ENCODE measurements around the gene HPS4. TPM values are rescaled to one million over a fixed set of nuclear protein-coding genes. Genes with fewer than 3 reads are reported as not detected.
"Not testable (repeated sequence)": the region's sequence is repeated elsewhere in the genome, so short reads cannot be mapped to it uniquely, and the experiment has no call there.

Gene HPS4
- total RNA-seq, 1 experiment from 2014 or later, result 24.3 TPM

- DNase-seq (ENCODE audit: low spot score), result no peak
Measured at GRCh38 chr22:26443901-26444690, 39.5 kb downstream of the HPS4 start.

GRCh38 chr22:26442086-26442756 lies 41.4 kb downstream of the HPS4 start:
- no peak for DNase-seq (ENCODE audit: low spot score)

GRCh38 chr22:26439559-26439958 lies 44.0 kb downstream of the HPS4 start:
- no peak for DNase-seq (ENCODE audit: low spot score)

GRCh38 chr22:26438776-26439175 lies 44.8 kb downstream of the HPS4 start:
- not testable (repeated sequence) for DNase-seq (ENCODE audit: low spot score)

- DNase-seq (ENCODE audit: low spot score), result no peak
Measured at GRCh38 chr22:26437694-26438392, 45.7 kb downstream of the HPS4 start.

GRCh38 chr22:26436903-26437515 lies 46.6 kb downstream of the HPS4 start:
- peak; percentile 50 for DNase-seq (ENCODE audit: low spot score)

- DNase-seq (ENCODE audit: low spot score), result no peak
Measured at GRCh38 chr22:26435327-26436093, 48.1 kb downstream of the HPS4 start.

- no peak for DNase-seq (ENCODE audit: low spot score)
Measured at GRCh38 chr22:26433805-26434204, 49.8 kb downstream of the HPS4 start.

GRCh38 chr22:26432619-26433311 lies 50.8 kb downstream of the HPS4 start:
- DNase-seq (ENCODE audit: low spot score), result no peak

- DNase-seq (ENCODE audit: low spot score), result no peak
Measured at GRCh38 chr22:26431261-26431995, 52.2 kb downstream of the HPS4 start.

GRCh38 chr22:26430600-26430999 lies 53.0 kb downstream of the HPS4 start:
- DNase-seq (ENCODE audit: low spot score), result no peak

- no peak for DNase-seq (ENCODE audit: low spot score)
Measured at GRCh38 chr22:26429458-26430286, 53.9 kb downstream of the HPS4 start.

- peak; percentile 14 for DNase-seq (ENCODE audit: low spot score)
Measured at GRCh38 chr22:26428515-26429457, 54.8 kb downstream of the HPS4 start, which contains the start of gene ASPHD2. Gene ASPHD2 (plus strand): TSS chr22:26429260. CDS start chr22:26433616, 4,356 bp downstream.

GRCh38 chr22:26426924-26427323 lies 56.7 kb downstream of the HPS4 start:
- DNase-seq (ENCODE audit: low spot score), result no peak

GRCh38 chr22:26418620-26419019 lies 65.0 kb downstream of the HPS4 start:
- DNase-seq (ENCODE audit: low spot score), result no peak

GRCh38 chr22:26417406-26417805 lies 66.2 kb downstream of the HPS4 start:
- no peak for DNase-seq (ENCODE audit: low spot score)

- no peak for DNase-seq (ENCODE audit: low spot score)
Measured at GRCh38 chr22:26416670-26417276, 66.8 kb downstream of the HPS4 start.

Measured in HT-29 (cell line).